ENCODE data around the gene OR51B6. TPM values are rescaled to one million over a fixed set of nuclear protein-coding genes. Genes with fewer than 3 reads are reported as not detected.
A peak's percentile ranks its signal among the peaks of the same experiment; 100 is the strongest.

The OR51B6 gene
- total RNA-seq, 4 donors from 2014 or later: not detected

GRCh38 chr11:5369789-5370188 is 18.5 kb downstream of the OR51B6 start:
- intact Hi-C loops (cut with DNase I): no loop called here
- no peak for DNase-seq
- Histone ChIP-seq H3K36me3 (no peaks in the 10 kb centered on the region), H3K27me3 (no peaks in the 10 kb centered on the region), H3K27ac (no peak overlapping the region), H3K9me3 (no peaks in the 10 kb centered on the region), H3K4me1 (no peaks in the 10 kb centered on the region), H3K4me3 (replicated peaks in 1 of 3) (no peak overlapping the region)
- TF ChIP-seq POLR2A (IDR thresholded peaks at IDR 0.05) (no peak), CTCF (IDR thresholded peaks at IDR 0.05) (no peak)

GRCh38 chr11:5380740-5381342 is 29.5 kb downstream of the OR51B6 start:
- H3K4me3 ChIP-seq (replicated peaks in 1 of 3): no peak overlapping the region
- H3K27me3 ChIP-seq: no peaks in the 10 kb centered on the region
- peak; percentile 21 for DNase-seq
- no peak for TF ChIP-seq POLR2A (IDR thresholded peaks at IDR 0.05)
- TF ChIP-seq CTCF (IDR thresholded peaks at IDR 0.05): peak in 4 of 6 experiments; percentile 9 to 41 (median 22)
- H3K4me1 ChIP-seq: no peaks in the 10 kb centered on the region
- H3K27ac ChIP-seq: no peak overlapping the region
- H3K36me3 ChIP-seq: no peaks in the 10 kb centered on the region
- WGBS, 2 donors: 69 to 73% methylated on average over 4 of the region's 4 CpGs
- no peaks in the 10 kb centered on the region for H3K9me3 ChIP-seq
- intact Hi-C loops (cut with DNase I): no loop called here

GRCh38 chr11:5383576-5383975 is 32.3 kb downstream of the OR51B6 start, which contains the start of gene OR51M1:
Gene OR51M1 (plus strand): TSS chr11:5383812. CDS start chr11:5389399, 5,587 bp downstream.
- no peaks in the 10 kb centered on the region for H3K4me1 ChIP-seq
- H3K27ac ChIP-seq: no peak within 1 kb of the TSS
- 52 to 70% methylated on average over 1 of the region's 1 CpG for WGBS, 2 donors

GRCh38 chr11:5384335-5384734 is 33.0 kb downstream of the OR51B6 start:
- H3K27me3 ChIP-seq: no peaks in the 10 kb centered on the region
- no peaks in the 10 kb centered on the region for H3K36me3 ChIP-seq
- intact Hi-C loops (cut with DNase I): no loop called here
- no peaks in the 10 kb centered on the region for H3K9me3 ChIP-seq
- DNase-seq: no peak
- H3K4me1 ChIP-seq: no peaks in the 10 kb centered on the region
- 69 to 70% methylated on average over 2 of the region's 2 CpGs for WGBS, 2 donors
- H3K4me3 ChIP-seq (replicated peaks in 1 of 3): no peak overlapping the region
- TF ChIP-seq CTCF (IDR thresholded peaks at IDR 0.05) (no peak), POLR2A (IDR thresholded peaks at IDR 0.05) (no peak)
- no peak overlapping the region for H3K27ac ChIP-seq

More at GRCh38 chr11:5383576-5383975, 32.3 kb downstream of the OR51B6 start, which contains the start of gene OR51M1:
- DNase-seq: no peak
- no peaks in the 10 kb centered on the region for H3K9me3 ChIP-seq
- no peak for TF ChIP-seq POLR2A (IDR thresholded peaks at IDR 0.05)
- H3K4me3 ChIP-seq (replicated peaks in 1 of 3): no peak within 1 kb of the TSS
- intact Hi-C loops (cut with DNase I): no loop called here
- H3K36me3 ChIP-seq: no peaks in the 10 kb centered on the region
- no peaks in the 10 kb centered on the region for H3K27me3 ChIP-seq

GRCh38 chr11:5390210-5390609 is 38.9 kb downstream of the OR51B6 start:
- TF ChIP-seq POLR2A (IDR thresholded peaks at IDR 0.05) (no peak), CTCF (IDR thresholded peaks at IDR 0.05) (no peak)
- DNase-seq: no peak
- H3K27ac ChIP-seq: no peak overlapping the region
- WGBS, 2 donors: 82 to 84% methylated on average over 2 of the region's 2 CpGs
- no peaks in the 10 kb centered on the region for H3K27me3 ChIP-seq
- intact Hi-C loops (cut with DNase I): no loop called here
- no peaks in the 10 kb centered on the region for H3K4me1 ChIP-seq
- no peaks in the 10 kb centered on the region for H3K36me3 ChIP-seq
- no peaks in the 10 kb centered on the region for H3K9me3 ChIP-seq
- H3K4me3 ChIP-seq (replicated peaks in 1 of 3): no peak overlapping the region
